GM19023 (cell line): Measurements from ENCODE around the gene GRAMD1A.
"Not testable (repeated sequence)": the region's sequence is repeated elsewhere in the genome, so short reads cannot be mapped to it uniquely, and the experiment has no call there.

Source experiments
- ATAC-seq: cut with Tn5 transposase; IDR thresholded peaks from one replicate; pipeline ENCODE4 v1.9.1; 2021; ENCODE audit warnings: mild to moderate bottlenecking, moderate library complexity; ENCODE audit not compliant: unreplicated experiment

Gene GRAMD1A

DNA sequence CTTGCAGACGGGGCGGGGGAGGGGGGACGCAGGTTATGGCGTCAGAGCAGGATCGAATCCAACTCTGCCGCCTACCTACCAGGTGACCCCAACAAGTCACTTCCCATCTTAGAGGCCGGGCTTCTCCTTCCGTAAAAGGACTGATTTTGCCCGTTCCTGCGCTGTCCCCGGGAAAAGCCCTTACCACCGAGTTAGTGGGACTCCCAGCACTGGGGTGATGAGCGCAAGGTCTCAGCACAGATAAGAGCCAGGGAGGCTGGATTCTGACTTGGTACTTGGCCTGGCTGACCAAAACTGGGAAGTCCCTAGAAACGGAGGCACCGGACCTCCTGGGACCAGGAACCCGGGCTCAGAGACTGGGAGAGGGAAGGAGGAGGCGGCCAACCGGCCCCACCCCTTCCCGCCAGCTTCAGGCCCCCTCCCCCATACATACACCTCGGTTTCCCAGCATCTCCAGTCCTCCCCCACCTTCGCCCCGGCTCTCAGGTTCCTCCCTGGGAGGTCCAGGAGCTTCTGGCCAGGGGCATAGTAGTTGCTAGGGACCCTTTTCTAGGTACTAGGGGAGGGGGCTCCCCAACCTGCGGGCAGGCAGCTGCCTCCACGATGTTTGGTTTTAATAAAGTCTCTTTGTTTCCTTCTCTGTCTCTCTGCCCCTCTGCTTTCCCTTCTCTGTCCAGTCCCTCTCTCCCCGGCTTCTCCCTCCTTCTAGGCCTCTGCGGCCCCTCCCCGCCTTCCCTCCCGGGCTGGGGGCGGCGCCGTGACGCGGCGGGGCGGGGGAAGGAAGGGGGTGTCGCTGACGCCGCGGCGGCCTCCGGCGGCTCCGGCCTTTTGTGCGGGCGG, at the start of gene GRAMD1A:
GRAMD1A (plus strand) TSS at position 826 of the 840 bp plus-strand sequence. CDS start 156 bp downstream, outside the sequence.
- peak; percentile 51 for ATAC-seq

DNA sequence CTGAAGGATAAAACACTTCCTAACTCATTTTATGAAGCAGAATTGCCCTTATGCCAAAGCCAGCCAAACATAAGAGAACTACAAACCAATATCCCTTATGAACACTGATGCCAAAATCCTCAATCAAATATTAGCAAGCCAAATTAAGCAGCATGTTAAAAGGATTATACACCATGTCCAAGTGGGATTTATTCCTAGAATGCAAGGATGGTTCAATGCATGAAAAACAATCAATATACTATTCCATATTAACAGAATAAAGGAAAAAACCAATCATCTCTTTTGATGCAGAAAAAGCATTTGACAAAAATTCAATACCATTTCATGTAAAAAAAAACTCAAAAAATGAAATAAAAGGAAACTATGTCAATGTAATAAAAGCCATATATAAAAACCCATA, 47.0 kb upstream of the GRAMD1A start:
- no peak for ATAC-seq

DNA sequence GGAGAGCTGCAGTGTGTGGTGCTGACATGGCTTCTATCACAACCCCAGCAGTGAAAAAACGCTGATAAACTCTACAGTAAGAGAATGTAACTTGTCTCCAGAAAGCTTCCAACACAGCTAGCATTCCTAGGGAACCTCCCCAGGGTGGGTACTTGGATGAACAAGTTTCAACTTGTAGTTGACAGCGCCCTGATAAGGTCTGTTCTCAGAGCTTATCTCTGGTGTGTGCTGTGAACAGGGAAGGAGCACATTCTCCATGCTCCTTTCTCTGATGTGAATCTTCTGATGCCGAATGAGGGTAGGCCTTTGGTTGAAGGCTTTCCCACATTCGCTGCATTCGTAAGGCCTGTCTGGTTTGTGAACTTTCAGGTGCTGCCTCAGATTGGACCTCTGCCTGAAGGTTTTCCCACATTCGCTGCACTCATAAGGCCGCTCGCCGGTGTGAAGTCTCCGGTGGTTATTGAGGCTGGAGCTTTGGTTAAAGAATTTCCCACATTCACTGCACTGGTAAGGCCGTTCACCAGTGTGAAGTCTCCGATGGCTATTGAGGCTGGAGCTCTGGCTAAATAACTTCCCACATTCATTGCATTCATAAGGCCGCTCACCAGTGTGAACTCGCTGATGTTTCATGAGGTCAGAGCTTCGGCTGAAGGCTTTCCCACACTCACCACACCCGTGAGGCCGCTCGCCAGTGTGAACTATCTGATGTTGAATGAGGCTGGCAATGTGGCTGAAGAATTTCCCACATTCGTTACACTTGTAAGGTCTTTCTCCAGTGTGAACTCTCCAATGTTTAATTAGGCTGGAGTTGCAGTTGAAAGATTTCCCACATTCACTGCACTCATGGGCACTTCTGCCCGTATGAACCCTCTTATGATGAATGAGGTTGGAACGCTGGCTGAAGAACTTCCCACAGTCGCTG, 42.0 kb upstream of the GRAMD1A start:
- ATAC-seq = no peak

DNA sequence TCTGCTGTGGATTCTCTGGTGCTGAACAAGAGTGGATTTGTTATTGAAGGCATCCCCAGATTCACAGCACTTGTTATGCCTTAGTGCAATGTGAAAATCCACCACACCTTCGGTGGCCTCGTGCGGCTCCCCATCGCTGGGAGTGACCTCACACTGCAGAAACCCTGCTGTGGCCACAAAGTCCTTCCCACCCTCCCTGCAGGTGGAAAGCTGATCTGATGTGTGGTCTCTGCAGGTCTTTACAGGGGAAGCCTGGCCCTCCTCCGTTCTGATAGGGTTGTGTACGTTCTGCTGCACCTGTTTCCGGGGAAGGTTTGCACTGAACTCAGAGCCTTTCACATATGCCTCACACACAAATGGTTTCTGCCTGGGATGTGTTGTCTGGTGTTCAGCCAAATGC, 41.1 kb upstream of the GRAMD1A start:
- no peak for ATAC-seq

DNA sequence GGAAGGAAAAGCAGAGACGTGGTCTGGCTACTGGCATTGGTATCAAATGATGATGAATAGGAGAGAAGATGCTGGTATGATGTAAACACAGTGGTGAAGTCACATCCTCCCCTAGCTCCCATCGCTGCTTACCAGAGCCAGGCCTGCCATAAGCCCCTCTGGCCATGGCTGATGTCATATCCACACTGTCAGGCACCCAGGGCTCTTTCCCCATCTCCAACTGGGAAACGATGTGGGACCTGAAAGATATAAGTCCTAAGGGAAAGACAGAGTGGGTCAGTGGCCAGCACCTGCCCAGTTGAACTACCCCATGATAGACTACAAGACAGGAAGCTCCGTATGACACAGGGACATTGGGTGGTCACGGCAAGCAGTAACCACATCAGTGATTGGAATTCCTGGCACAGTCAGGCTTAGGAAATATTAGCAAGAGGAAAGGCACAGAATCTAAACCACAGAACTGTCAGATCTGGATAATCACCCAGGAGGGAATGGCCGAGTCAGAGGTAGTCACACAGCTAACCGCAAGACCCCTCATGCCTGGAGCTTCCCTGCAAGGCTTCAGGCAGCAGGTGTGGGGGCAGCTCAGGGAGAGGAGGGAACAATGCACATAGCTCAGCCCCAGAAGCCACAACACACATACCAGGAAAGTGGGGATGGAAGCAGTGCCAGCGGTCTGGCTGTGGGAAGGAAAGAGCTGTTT, 39.9 kb upstream of the GRAMD1A start:
- no peak for ATAC-seq

DNA sequence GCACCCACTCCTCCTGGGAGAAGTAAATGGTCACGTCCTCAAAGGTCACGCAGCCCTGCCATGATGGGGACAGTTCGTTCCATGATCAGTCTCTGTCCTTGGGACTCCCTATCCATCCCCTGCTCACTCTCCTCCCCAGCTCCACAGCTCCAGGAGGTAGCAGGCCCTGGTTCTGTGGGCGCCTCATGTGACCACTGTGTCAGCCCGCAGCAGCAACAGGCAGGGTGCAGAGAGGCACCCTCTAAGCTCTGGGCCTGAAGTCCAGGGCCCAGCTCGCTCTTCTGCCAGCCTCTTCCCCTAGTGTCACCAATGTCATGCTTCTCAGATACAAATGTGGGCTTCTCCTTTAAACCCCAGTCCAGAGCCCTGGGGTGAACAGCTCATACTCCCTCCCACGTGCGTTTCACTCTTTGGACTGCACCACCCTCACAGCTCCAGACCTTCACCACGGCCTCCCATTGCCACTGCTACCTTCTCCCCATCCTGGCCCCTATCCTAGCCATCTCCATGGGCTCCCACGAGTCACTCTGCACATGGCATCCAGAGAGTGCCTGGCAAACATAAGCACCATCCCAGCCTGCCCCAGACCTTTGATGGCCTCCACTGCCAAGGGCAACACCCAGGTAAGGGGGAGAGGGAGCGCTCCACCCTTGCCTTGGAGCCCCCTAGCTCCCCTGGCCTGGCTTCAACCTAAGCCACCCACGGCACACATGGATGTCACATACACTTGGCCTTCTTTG, 39.0 kb upstream of the GRAMD1A start:
- ATAC-seq = no peak

DNA sequence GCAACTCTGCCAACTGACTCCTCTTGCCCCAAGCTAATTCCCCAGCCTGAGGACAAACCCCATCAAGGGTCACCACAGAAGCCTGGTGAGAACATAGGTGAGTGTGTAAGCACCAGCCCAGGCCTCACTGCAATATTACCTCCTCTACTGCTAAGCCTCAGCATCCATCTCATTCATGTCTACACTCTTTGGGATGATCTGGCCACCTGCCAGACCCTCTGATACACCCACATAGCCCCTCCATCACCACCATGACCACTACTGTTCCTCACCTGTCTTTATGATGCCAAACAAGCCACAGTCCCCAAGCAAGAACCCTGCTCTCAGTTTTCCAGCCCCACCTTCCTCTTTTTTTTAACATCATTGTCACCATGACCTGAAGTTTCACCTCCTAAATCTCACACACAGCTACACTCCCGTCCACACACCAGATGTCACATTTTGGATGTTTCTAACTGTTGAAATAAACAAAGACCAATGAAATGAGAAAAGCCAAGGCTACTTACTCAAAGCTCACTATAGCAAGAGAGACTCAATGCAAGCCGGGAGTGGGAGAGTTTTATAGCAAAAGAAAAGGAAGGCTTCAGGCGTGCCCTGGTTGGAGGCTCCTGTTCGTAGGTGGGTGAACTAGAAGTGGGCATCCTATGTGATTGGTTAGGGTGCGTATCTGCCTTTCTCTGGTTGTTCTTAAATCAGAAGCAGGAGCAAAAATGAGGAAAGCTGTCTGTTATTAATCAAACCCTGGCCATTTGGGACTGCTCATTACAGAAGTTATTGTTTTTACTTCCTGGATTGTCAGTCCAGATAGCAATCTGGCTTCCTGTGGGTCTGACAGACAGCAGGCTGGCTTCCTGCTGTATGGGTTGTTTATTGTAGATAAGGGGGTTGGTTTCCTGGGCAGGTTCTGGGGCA, 38.1 kb upstream of the GRAMD1A start:
- no peak for ATAC-seq

DNA sequence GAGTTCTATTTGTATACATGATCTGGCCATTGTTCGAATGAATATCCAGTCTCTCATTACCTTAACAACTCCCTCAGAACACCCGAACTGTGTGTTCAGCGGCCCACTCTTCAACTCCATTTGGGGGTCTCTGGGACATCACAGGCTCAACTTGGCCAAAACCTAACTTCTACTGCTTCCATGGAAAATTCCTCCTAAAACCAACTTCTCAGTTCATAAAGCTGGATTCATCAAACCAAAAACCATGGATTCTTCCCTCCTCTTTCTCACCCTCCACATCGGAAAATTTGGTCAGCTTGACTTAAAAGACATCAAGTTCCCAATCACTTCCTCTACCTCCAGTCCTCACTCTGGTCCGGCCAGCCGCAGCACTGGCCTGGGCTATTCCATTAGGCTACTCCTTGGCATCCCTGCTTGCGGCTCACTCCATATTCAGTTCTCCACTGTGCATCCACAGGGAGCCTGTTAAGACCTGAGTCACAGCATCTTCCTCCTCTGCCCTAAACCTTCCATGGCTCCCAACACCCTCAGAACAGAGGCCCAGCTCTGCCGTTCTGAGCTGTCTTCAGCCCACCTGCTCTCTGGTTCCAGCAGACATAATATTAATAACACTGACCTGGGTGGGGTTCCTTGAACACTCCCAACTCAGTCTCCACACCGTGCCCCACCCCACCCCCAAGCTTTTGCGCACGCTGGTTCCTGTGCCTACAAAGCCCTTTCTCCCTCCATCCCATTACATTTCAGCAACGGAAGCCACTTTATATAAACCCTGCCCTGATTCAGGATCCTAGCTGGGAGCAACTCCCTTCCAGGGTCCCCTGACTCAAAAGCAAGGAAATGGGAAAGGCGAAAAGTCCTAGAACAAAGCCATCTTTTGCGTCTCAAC, 37.2 kb upstream of the GRAMD1A start:
- ATAC-seq = no peak

DNA sequence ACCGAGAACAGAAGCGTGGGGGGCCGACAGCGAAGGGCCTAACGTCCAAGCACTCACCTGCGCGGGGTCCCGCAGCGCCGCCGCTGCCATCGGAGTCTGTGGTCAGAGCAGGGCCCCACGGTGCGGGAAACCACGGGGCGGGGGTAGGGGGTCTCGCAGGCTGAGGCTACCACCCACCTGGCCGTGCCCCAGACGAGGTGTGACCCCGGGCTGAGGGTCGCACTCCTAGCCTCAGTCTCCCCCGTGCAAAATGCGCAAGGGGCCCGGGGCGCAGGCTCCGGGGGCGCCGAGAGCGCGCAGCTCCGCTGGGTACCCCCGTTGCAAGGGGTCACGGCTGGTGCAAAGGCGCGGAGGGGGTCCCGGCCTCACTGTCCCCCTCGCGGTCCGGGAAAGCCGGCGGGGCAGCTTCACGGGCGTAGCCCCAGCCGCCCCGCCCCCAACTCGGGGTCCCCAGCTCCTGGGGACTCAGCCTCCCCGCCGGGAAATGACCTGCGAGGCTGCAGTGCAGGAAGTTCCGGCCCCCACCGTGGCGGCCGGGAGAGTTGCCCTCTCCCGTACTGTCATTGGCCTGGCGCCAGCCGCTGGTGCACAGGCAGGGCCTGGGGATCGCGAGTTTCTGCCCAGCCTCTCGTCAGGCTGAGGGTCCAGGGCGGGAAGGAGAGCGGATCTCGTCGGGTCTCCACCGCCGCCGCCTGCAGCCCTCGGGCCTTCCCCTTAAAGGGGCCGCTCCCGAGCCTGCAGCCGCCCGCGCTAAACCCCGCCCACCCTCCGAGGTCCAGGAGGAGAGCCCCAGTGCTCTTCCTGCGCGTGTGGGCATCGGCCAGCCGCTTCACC, 36.3 kb upstream of the GRAMD1A start, which contains the start of gene ZNF792:
ZNF792 (minus strand) TSS at position 657 of the 834 bp plus-strand sequence; CDS start at position 90, 567 bp downstream.
- ATAC-seq = peak; percentile 72

DNA sequence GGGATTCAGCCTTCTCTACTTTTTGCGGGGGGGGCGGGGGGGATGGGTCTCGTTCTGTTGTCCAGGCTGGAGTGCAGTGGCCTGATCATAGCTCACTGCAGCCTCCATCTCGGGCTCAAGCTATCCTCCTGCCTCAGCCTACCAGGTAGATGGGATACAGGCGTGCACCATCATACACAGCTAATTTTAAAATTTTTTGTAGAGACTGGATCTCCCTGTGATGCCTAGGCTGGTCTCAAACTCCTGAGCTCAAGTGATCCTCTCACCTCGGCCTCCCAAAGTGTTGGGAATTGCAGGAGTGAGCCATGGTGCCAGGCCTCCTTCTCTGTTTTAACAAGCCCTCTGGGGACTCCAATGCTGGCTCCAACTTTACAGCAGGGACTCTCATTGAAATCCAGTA, 35.5 kb upstream of the GRAMD1A start:
- no peak for ATAC-seq

DNA sequence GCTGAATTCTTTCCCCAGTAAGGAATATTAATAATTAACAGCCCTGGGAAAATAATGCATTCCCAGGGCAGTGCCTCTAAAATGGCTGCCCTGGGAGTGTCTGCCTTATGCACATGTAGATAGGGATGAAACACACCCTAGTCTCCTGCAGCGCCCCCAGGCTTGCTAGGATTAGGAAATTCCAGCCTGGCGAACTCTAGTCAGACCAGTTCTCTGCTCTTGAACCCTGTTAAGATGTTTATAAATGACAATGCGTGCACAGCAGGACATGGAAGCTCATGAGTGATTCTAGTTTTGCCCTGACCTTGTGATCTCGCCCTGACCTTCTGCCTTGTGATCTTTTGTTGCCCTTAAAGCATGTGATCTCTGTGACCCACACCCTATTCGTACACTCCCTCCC, 34.6 kb upstream of the GRAMD1A start:
- not testable (repeated sequence) for ATAC-seq

DNA sequence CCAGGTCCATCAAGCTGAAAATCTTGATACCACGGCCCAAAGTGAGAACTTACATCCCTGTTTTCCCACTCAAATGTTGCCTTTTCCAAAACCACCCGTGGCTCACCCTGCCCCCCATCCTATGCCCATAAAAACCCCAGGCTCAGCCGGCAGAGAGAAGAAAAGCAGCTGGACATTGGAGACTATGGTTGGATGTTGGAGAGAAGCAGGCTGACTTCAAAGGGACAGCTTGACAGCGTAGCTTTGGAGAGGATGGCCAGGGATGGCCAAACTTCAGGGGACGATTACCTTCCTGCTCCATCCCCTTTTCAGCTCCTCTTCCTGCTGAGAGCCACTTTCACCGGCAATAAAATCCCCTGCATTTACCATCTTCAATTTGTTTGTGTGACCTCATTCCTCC, 32.6 kb upstream of the GRAMD1A start:
- no peak for ATAC-seq

DNA sequence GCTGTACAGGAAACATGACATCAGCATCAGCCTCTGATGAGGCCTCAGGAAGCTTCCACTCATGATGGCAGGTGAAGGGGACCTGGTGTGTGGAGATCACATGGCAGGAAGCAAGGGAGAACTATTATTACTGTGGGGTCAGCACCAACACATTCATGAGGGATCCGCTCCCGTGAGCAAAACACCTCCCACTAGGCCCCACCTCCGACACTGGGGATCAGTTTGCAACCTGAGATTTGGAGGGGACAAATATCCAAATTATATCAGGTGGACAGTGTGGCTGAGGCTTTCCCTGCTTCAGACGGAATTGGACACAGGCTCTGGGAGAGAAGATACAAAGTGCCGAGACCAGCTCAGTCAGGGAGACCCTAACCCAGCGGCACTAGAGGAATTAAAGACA, 30.4 kb upstream of the GRAMD1A start:
- no peak for ATAC-seq

DNA sequence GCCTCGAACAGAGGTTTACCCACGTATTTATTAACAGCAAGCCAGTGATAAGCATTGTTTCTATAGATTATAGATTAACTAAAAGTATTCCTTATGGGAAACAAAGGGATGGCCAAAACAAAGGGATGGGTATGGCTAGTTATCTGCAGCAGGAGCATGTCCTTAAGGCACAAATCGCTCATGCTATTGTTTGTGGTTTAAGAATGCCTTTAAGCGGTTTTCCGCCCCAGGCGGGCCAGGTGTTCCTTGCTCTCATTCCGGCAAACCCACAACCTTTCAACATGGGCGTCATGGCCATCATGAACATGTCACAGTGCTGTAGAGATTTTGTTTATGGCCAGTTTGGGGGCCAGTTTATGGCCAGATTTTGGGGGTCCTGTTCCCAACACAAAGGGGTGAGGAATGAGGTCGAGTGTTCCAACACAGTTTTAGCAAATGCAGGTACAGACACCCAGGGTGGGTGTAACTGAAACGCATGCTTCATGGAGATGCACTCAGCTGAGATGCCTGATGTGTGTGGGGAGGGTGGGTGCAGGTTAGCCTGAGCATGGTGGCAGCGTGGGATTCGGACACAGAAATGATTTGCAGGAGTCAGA, 29.8 kb upstream of the GRAMD1A start:
- ATAC-seq = not testable (repeated sequence)

DNA sequence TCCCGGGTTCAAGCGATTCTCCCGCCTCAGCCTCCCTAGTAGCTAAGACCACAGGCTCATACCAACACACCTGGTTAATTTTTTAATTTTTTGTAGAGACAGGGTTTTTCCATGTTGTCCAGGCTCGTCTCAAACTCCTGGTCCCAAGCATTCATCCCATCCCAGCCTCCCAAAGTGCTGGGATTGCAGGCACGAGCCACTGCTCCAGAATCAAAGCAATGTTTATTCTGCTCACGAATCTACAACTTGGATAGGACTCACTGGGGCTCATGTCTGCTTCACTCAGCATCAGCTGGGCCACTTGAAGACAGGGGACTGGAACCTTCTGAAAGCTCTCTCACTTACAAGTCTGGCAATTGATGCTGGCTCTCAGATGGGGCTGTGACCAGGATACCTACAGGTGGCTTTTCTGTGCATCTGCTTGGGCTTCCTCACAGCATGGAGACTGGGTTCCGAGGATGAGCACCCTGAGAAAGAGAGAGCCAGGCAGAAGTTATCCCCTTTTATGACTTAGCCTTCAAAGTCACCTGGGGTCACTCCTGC, 27.9 kb upstream of the GRAMD1A start:
- ATAC-seq = no peak

DNA sequence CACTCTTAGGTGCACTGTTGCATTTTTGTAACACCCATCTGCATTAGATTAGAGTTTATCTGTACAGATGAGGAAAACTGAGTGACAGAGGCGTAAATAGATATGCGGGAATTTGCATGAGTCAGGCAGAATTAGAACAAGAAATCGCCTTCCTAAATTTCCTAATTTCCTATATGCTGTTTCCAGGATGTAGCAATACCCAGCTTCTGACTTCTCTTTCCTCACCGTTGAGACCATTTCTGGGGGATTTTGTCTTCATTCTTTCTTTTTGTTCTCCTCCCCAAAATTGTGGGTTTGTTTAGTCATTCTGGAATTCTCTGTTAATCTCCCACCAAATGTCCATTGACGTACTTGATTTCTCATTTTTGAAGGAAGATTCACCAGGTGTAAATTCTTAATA, 25.5 kb upstream of the GRAMD1A start:
- ATAC-seq = no peak

DNA sequence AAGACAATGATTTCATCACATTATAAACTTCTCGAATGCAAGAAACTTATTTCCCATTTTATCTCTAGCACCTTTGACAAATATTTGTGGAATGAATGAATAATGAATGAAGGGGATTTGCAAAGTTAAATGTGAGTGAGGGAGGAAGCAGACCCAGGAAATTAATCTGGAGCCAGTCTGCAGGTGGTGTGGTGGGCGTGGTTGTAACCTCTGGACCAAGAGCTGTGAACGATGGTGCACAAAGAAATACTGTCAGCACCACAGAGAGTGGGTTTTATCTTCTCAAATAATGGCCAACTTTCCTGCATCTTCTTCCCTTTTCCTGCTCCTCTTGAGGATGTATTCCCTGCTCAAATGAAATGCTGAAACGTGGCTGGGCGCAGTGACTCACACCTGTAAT, 25.1 kb upstream of the GRAMD1A start:
- no peak for ATAC-seq
